Astrocyte (in vitro differentiated cells and primary cell): ENCODE measurements around the gene TAF6. TPM values are rescaled to one million over a fixed set of nuclear protein-coding genes. Genes with fewer than 3 reads are reported as not detected.
A peak's percentile ranks its signal among the peaks of the same experiment; 100 is the strongest.

Experiments
- DNase-seq: peaks from one replicate; pipeline ENCODE4 v3.0.0-alpha.2; 2010; ENCODE audit warnings: low read depth
- FAIRE-seq: peaks from 2 replicates; lab custom pipeline; 2011; peaks lifted over from hg19 to GRCh38; lab: Jason Lieb, UNC
- H2AFZ ChIP-seq: 2 replicates; pipeline ENCODE4 v1.6.0; 2012; ENCODE audit warnings: low read depth, low read length, inconsistent platforms
- H3K27ac ChIP-seq: 2 replicates; pipeline ENCODE4 v1.5.1; 2011; ENCODE audit warnings: low read depth, low read length, inconsistent platforms
- H3K27me3 ChIP-seq: 2 replicates; pipeline ENCODE4 v1.6.0; 2011; ENCODE audit warnings: low read length, inconsistent platforms; ENCODE audit not compliant: insufficient read depth
- H3K36me3 ChIP-seq: 2 replicates; pipeline ENCODE4 v1.5.1; 2011; ENCODE audit warnings: low read length, inconsistent platforms; ENCODE audit not compliant: insufficient read depth
- H3K4me1 ChIP-seq: 2 replicates; pipeline ENCODE4 v1.5.1; 2011; ENCODE audit warnings: low read length, inconsistent platforms; ENCODE audit not compliant: insufficient read depth
- H3K4me2 ChIP-seq: 2 replicates; pipeline ENCODE4 v1.6.0; 2012; ENCODE audit warnings: low read length, inconsistent platforms
- H3K4me3 ChIP-seq: 2 replicates; pipeline ENCODE4 v1.5.1; 2011; ENCODE audit warnings: low read depth, mild to moderate bottlenecking, low read length, inconsistent platforms; ENCODE audit not compliant: insufficient read depth
- H3K79me2 ChIP-seq: 2 replicates; pipeline ENCODE4 v1.6.0; 2012; ENCODE audit warnings: mild to moderate bottlenecking, low read length, inconsistent platforms; ENCODE audit not compliant: insufficient read depth
- H3K9ac ChIP-seq: 2 replicates; pipeline ENCODE4 v1.6.0; 2012; ENCODE audit warnings: mild to moderate bottlenecking, low read length, inconsistent platforms
- H3K9me3 ChIP-seq: 2 replicates; pipeline ENCODE4 v1.5.1; 2012; ENCODE audit warnings: low read depth, mild to moderate bottlenecking, low read length, inconsistent platforms; ENCODE audit not compliant: insufficient read depth
- H4K20me1 ChIP-seq: 2 replicates; pipeline ENCODE4 v1.6.0; 2012; ENCODE audit warnings: low read length, inconsistent platforms; ENCODE audit not compliant: insufficient read depth
- H3K27ac Mint-ChIP-seq: one replicate; pipeline ENCODE4 v1.8.0; 2021; ENCODE audit warnings: mild to moderate bottlenecking, mixed read lengths; ENCODE audit not compliant: unreplicated experiment
- H3K27me3 Mint-ChIP-seq: one replicate; pipeline ENCODE4 v1.8.0; 2021; ENCODE audit warnings: low read depth, mixed read lengths; ENCODE audit not compliant: unreplicated experiment
- H3K36me3 Mint-ChIP-seq: one replicate; pipeline ENCODE4 v1.8.0; 2021; ENCODE audit warnings: low read depth, mixed read lengths; ENCODE audit not compliant: unreplicated experiment
- H3K4me1 Mint-ChIP-seq: one replicate; pipeline ENCODE4 v1.8.0; 2021; ENCODE audit warnings: low read depth, mixed read lengths; ENCODE audit not compliant: unreplicated experiment
- H3K4me3 Mint-ChIP-seq: one replicate; pipeline ENCODE4 v1.8.0; 2021; ENCODE audit warnings: mild to moderate bottlenecking, moderate library complexity, mixed read lengths; ENCODE audit not compliant: unreplicated experiment
- H3K9me3 Mint-ChIP-seq: one replicate; pipeline ENCODE4 v1.8.0; 2021; ENCODE audit warnings: mild to moderate bottlenecking, mixed read lengths; ENCODE audit not compliant: unreplicated experiment
- EZH2 ChIP-seq: IDR thresholded peaks from 2 replicates; pipeline ENCODE4 v1.6.1; 2012; ENCODE audit warnings: mild to moderate bottlenecking, low read length, inconsistent platforms; ENCODE audit not compliant: insufficient read depth
- total RNA-seq: library from RNA; stranded (reverse); gene quantifications from 2 replicates; pipeline ENCODE4 v1.2.1, GENCODE V29; 2021
- TF ChIP-seq, protein P1 (sequence below): IDR thresholded peaks from 2 replicates; pipeline ENCODE4 v1.5.1; 2011; ENCODE audit warnings: low read depth, mild to moderate bottlenecking, inconsistent platforms, low read length, moderate library complexity; ENCODE audit not compliant: insufficient read depth

The TAF6 gene
- total RNA-seq, 1 donor from 2014 or later: 47.0 TPM

DNA sequence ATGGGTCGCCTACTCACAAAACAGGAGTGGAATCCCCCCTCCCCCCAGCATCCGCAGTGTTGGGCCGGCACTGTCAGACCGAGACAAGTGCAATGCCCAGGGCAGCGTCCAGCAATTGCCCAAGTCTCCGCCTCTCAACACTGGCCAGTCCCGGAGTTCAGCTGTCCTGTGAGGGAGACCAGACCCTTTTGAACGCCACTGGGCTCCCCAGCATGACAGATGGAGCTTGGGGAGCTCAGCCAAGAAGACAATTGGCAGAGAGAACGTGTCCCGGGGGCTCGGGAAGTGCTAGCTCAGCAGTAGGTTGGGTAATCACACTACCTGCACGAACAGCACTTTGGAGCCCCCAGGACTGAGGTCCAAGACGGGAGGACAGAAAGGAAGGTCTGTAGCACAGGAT, 25.7 kb downstream of the TAF6 start:
- DNase-seq (no peak), FAIRE-seq (no peak)
- Histone ChIP-seq H4K20me1 (peaks cover 54% of the 10 kb centered on the region), H3K79me2 (peaks cover 86% of the 10 kb centered on the region), H3K27me3 (no peaks in the 10 kb centered on the region), H3K4me1 (peaks cover 40% of the 10 kb centered on the region), H3K9ac (peak overlapping the region; percentile 8), H3K4me2 (no peak overlapping the region), H3K36me3 (peaks cover 73% of the 10 kb centered on the region), H3K4me3 (no peak overlapping the region), H2AFZ (no peak overlapping the region), H3K27ac (no peak overlapping the region), H3K9me3 (no peaks in the 10 kb centered on the region)
- Mint-ChIP-seq H3K27me3 (no peaks in the 10 kb centered on the region), H3K4me1 (peaks cover 9% of the 10 kb centered on the region), H3K36me3 (peaks cover 41% of the 10 kb centered on the region), H3K4me3 (no peak overlapping the region), H3K9me3 (no peaks in the 10 kb centered on the region), H3K27ac (peak overlapping the region; percentile 75)
- TF ChIP-seq, protein P1, sequence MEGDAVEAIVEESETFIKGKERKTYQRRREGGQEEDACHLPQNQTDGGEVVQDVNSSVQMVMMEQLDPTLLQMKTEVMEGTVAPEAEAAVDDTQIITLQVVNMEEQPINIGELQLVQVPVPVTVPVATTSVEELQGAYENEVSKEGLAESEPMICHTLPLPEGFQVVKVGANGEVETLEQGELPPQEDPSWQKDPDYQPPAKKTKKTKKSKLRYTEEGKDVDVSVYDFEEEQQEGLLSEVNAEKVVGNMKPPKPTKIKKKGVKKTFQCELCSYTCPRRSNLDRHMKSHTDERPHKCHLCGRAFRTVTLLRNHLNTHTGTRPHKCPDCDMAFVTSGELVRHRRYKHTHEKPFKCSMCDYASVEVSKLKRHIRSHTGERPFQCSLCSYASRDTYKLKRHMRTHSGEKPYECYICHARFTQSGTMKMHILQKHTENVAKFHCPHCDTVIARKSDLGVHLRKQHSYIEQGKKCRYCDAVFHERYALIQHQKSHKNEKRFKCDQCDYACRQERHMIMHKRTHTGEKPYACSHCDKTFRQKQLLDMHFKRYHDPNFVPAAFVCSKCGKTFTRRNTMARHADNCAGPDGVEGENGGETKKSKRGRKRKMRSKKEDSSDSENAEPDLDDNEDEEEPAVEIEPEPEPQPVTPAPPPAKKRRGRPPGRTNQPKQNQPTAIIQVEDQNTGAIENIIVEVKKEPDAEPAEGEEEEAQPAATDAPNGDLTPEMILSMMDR: no peak
- no peak for TF ChIP-seq EZH2

DNA sequence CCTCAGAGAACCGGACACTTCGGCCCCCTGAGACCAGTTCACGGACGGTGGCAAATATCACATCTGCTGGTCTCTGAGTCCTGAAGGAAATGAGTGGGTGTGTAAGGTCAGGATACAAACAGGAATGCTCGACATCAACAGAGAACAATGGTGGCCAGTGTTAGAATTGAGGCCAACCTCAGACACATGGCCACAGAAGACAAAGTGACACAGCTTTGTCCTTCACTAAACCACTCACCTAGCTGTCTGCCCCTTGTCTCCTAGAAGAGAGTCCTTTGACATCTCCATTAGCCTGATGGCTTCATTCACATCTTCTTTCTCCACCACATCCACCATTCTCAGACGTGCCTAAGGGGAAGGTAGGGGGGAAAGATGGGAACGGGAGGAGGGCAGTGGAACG, 26.1 kb downstream of the TAF6 start:
- Mint-ChIP-seq H3K4me3 (no peak overlapping the region), H3K27me3 (no peaks in the 10 kb centered on the region), H3K27ac (no peak overlapping the region), H3K36me3 (peaks cover 38% of the 10 kb centered on the region), H3K4me1 (peaks cover 7% of the 10 kb centered on the region), H3K9me3 (no peaks in the 10 kb centered on the region)
- Histone ChIP-seq H3K9me3 (no peaks in the 10 kb centered on the region), H3K27ac (no peak overlapping the region), H3K36me3 (peaks cover 69% of the 10 kb centered on the region), H3K9ac (no peak overlapping the region), H3K79me2 (peaks cover 85% of the 10 kb centered on the region), H2AFZ (no peak overlapping the region), H3K4me1 (peaks cover 44% of the 10 kb centered on the region), H3K4me2 (no peak overlapping the region), H3K27me3 (no peaks in the 10 kb centered on the region), H4K20me1 (peaks cover 50% of the 10 kb centered on the region), H3K4me3 (no peak overlapping the region)
- FAIRE-seq: no peak
- no peak for DNase-seq
- TF ChIP-seq EZH2: no peak
- TF ChIP-seq, protein P1: no peak

DNA sequence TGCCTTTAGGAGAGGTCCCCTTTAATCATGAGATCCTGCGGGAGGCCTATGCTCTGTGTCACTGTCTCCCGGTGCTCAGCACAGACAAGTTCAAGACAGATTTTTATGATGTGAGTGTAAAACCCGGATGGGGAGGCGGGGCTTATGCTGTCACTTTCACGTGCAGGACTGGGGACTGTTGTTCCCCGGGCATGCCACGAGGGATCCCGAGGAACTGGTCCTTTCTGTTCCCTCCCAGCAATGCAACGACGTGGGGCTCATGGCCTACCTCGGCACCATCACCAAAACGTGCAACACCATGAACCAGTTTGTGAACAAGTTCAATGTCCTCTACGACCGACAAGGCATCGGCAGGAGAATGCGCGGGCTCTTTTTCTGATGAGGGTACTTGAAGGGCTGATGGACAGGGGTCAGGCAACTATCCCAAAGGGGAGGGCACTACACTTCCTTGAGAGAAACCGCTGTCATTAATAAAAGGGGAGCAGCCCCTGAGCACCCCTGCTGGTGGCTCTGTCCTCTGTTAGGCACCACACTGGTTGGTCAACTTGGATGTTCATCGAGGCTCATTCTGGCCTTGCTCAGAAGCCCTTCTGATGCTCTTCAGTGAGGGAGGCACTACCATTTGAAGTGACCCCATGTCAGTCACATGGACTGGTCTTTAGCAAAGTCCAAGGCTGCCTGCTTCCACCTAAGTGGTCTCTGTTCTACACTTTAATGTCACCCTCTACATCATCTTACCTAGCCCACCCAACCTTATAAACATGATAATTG, 27.6 kb downstream of the TAF6 start:
- Histone ChIP-seq H3K79me2 (peaks cover 73% of the 10 kb centered on the region), H3K9ac (peak overlapping the region; percentile 25), H3K27ac (peak overlapping the region; percentile 47), H3K4me2 (peak overlapping the region; percentile 94), H3K4me3 (no peak overlapping the region), H3K27me3 (no peaks in the 10 kb centered on the region), H3K4me1 (peaks cover 58% of the 10 kb centered on the region), H3K9me3 (no peaks in the 10 kb centered on the region), H3K36me3 (peaks cover 57% of the 10 kb centered on the region), H2AFZ (no peak overlapping the region), H4K20me1 (peaks cover 50% of the 10 kb centered on the region)
- TF ChIP-seq, protein P1: no peak
- no peak for TF ChIP-seq EZH2
- no peak for DNase-seq
- Mint-ChIP-seq H3K4me1 (peaks cover 11% of the 10 kb centered on the region), H3K4me3 (peak overlapping the region; percentile 40), H3K36me3 (peaks cover 31% of the 10 kb centered on the region), H3K27ac (peak overlapping the region; percentile 53), H3K9me3 (no peaks in the 10 kb centered on the region), H3K27me3 (no peaks in the 10 kb centered on the region)
- FAIRE-seq: no peak
